ENCODE measurements around the gene HDAC11.

DNA sequence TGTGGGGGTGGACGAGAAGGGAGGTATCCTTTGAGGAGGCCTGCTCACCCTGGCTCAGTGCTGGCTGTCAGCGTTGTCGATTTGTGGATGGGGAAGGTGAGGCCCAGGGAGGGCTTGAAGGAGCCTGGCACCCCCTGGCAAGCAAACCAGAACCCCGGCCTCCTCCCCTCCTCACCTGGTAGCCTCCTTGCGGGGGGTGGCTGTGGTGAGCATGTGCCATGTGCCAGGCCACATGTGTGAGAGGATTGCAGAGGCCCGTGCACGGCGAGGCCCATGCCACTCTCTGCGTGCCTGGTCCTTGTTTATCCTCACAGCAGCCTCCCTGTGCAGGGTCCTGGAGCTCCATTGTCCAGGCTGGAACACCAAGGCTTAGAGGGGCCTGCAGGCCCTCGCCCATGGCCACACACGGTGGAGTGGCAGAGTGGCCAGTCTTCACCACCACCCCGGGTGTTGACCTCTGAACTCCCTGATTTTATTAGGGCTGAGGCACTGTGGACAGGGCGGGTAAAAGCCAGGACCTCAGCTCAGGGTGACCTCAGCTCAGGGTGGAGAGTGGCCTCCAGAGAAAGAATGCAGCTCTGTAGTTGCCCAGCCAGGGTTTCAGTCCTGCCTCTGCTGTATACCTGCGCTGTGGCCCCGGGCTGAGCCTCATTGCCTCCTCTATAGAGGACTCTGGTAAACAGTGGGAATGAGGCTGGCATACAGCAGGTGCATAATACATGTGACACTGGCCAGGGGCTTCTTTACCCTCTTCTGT, 29.1 kb downstream of the HDAC11 start:
- TF ChIP-seq, protein P1, sequence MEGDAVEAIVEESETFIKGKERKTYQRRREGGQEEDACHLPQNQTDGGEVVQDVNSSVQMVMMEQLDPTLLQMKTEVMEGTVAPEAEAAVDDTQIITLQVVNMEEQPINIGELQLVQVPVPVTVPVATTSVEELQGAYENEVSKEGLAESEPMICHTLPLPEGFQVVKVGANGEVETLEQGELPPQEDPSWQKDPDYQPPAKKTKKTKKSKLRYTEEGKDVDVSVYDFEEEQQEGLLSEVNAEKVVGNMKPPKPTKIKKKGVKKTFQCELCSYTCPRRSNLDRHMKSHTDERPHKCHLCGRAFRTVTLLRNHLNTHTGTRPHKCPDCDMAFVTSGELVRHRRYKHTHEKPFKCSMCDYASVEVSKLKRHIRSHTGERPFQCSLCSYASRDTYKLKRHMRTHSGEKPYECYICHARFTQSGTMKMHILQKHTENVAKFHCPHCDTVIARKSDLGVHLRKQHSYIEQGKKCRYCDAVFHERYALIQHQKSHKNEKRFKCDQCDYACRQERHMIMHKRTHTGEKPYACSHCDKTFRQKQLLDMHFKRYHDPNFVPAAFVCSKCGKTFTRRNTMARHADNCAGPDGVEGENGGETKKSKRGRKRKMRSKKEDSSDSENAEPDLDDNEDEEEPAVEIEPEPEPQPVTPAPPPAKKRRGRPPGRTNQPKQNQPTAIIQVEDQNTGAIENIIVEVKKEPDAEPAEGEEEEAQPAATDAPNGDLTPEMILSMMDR (IDR thresholded peaks at IDR 0.05 in 8 of 11, conservative IDR thresholded peaks at IDR 0.05 in 3 of 11), result no peak
- TF ChIP-seq POLR2A (IDR thresholded peaks at IDR 0.05), result no peak
- TF ChIP-seq POLR2AphosphoS5 (IDR thresholded peaks at IDR 0.05), result no peak
